HUES64 (cell line): ENCODE measurements around the gene SORT1.
A peak's percentile ranks its signal among the peaks of the same experiment; 100 is the strongest.
"Not testable (repeated sequence)": the region's sequence is repeated elsewhere in the genome, so short reads cannot be mapped to it uniquely, and the experiment has no call there.

Experiments
- H3K27ac ChIP-seq: 2 replicates; pipeline ENCODE4 v1.7.0; 2013; ENCODE audit warnings: low read depth, low read length, inconsistent platforms
- H3K27me3 ChIP-seq: 2 replicates; pipeline ENCODE4 v1.6.1; 2013; ENCODE audit warnings: mild to moderate bottlenecking, low read length; ENCODE audit not compliant: insufficient read depth
- H3K36me3 ChIP-seq: 2 replicates; pipeline ENCODE4 v1.6.1; 2013; ENCODE audit warnings: mild to moderate bottlenecking, low read length; ENCODE audit not compliant: insufficient read depth
- H3K4me1 ChIP-seq: 2 replicates; pipeline ENCODE4 v1.6.1; 2013; ENCODE audit warnings: mild to moderate bottlenecking, low read length, moderate library complexity; ENCODE audit not compliant: insufficient read depth
- H3K4me3 ChIP-seq: 2 replicates; pipeline ENCODE4 v1.5.1; 2013; ENCODE audit warnings: mild to moderate bottlenecking, low read length, moderate library complexity
- H3K9ac ChIP-seq: 2 replicates; pipeline ENCODE4 v1.6.1; 2013; ENCODE audit warnings: mild to moderate bottlenecking, low read depth, low read length
- H3K9me3 ChIP-seq: 2 replicates; pipeline ENCODE4 v1.6.1; 2013; ENCODE audit warnings: low read depth, low read length; ENCODE audit not compliant: insufficient read depth
- WGBS: fragments of 150-250, 120-280 bp; methylation state at CpG from one replicate; pipeline ENCODE4 v1.1.7; 2013; ENCODE audit warnings: missing lambda C conversion rate; 5-methylcytosine and 5-hydroxymethylcytosine counted together

SORT1 gene

DNA sequence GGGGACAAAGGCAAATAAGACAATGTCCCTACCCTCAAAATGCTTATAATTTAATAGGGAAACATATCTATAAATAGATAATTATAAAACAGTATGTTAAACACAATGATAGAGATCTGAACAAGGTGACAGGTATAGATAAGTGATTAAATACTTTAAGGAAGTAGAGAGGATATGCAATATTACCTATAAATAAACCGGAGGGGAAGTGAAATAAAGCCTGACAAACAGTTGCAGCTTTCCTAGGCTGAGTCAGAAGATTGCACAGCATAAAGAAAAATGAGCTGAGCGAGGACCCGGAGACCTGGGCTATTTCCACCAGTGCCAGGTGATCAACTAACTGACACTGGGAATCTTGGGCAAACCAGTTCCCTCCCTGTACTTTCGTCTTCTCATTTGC, 103.2 kb downstream of the SORT1 start:
- 93% methylated on average over 3 of the region's 4 CpGs for WGBS
- no peaks in the 10 kb centered on the region for H3K36me3 ChIP-seq
- no peak overlapping the region for H3K27ac ChIP-seq
- H3K4me1 ChIP-seq, result 0 out of 2 replicates have a peak, but pooled peaks cover 3% of the 10 kb centered on the region
- no peaks in the 10 kb centered on the region for H3K27me3 ChIP-seq
- no peaks in the 10 kb centered on the region for H3K9me3 ChIP-seq
- H3K9ac ChIP-seq, result no peak overlapping the region
- H3K4me3 ChIP-seq, result no peak overlapping the region

DNA sequence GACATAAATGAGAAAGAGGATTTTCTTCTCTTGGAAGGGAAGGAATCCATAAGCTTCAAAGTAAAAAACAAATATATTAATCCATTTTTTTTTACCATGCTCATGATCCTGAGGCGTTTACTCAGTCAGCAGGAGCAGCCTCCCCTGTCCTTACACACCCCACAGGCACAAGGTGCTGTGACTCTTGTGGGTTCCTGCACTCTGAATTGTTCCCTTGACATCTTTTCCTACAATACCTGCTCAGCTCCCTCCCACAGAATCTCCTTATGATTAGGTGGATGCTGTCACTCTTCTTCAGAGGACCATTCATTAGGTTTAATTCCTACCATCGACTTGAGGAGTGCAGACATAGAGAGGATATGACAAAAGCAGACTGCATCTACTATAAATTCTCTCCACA, 104.7 kb downstream of the SORT1 start:
- WGBS, result 92% methylated on average over 2 of the region's 2 CpGs
- Histone ChIP-seq H3K9ac (no peak overlapping the region), H3K9me3 (no peaks in the 10 kb centered on the region), H3K4me1 (0 out of 2 replicates have a peak, but pooled peaks cover 3% of the 10 kb centered on the region), H3K36me3 (no peaks in the 10 kb centered on the region), H3K27ac (no peak overlapping the region), H3K4me3 (no peak overlapping the region), H3K27me3 (no peaks in the 10 kb centered on the region)

DNA sequence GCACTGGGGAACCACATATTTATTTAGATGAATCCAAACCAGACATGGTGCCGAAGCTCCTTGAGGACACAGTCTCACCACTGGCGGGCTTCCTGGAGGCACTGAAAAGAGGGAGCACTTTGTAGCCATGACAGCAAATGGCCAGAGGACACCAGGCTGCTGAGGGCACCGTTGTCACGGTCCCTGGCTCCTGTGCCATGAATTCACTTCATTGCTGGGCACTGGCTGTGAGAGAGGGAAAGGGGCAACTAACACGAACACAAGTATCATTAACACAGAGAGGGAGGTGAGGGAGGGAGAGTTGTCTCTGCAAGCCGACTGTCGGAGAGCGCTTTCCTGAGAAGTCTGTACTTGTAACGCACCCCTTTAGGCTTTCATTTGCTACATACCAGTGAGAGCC, 105.4 kb downstream of the SORT1 start:
- H3K27me3 ChIP-seq, result no peaks in the 10 kb centered on the region
- no peaks in the 10 kb centered on the region for H3K36me3 ChIP-seq
- H3K4me1 ChIP-seq, result 0 out of 2 replicates have a peak, but pooled peaks cover 3% of the 10 kb centered on the region
- no peak overlapping the region for H3K27ac ChIP-seq
- no peaks in the 10 kb centered on the region for H3K9me3 ChIP-seq
- H3K4me3 ChIP-seq, result no peak overlapping the region
- no peak overlapping the region for H3K9ac ChIP-seq
- 85% methylated on average over 8 of the region's 9 CpGs for WGBS

DNA sequence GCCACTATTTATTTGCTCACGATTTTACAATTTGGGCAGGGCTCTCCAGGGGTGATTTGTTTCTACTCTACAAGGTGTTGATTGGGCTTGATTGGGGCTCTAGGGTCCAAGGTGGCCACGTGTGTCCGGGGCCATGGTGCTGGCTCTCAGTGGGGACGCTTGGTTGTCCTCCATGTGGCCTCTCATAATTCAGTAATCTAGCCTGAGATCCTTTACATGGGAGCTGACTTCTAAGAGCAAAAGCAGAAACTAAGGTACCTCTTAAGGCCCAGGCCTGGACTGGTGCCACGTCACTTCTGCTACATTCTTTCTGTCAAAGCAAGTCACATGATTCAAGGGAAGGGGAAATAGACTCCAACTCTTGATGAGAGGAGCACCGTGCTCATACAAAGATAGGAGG, 106.7 kb downstream of the SORT1 start:
- no peak overlapping the region for H3K4me3 ChIP-seq
- no peaks in the 10 kb centered on the region for H3K36me3 ChIP-seq
- no peaks in the 10 kb centered on the region for H3K9me3 ChIP-seq
- no peak overlapping the region for H3K9ac ChIP-seq
- 0 out of 2 replicates have a peak, but pooled peaks cover 3% of the 10 kb centered on the region for H3K4me1 ChIP-seq
- H3K27ac ChIP-seq, result no peak overlapping the region
- H3K27me3 ChIP-seq, result no peaks in the 10 kb centered on the region
- WGBS, result 87% methylated on average over 6 of the region's 6 CpGs

DNA sequence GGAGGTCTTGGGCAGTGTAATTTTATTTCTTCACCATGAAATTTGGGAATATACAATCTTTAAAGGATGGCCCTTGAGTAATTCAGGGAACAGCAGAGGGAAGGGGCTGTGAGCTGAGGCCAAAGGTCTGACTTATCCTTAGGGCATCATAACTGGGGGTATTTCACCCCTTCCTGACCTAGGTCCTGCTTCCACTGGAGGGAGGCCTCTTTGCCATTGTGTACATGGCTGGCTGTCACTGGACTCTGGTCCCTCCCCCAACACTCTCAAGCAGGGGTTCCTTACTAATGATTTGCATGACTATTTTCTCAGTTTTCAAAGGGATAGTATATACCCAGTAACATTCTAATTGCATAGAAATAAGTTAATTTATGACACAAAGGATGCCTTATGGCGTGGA, 107.6 kb downstream of the SORT1 start:
- no peaks in the 10 kb centered on the region for H3K9me3 ChIP-seq
- H3K27me3 ChIP-seq, result no peaks in the 10 kb centered on the region
- H3K9ac ChIP-seq, result no peak overlapping the region
- 0 out of 2 replicates have a peak, but pooled peaks cover 3% of the 10 kb centered on the region for H3K4me1 ChIP-seq
- no peak overlapping the region for H3K4me3 ChIP-seq
- WGBS, result 100% methylated on average over 1 of the region's 1 CpG
- no peak overlapping the region for H3K27ac ChIP-seq
- no peaks in the 10 kb centered on the region for H3K36me3 ChIP-seq

DNA sequence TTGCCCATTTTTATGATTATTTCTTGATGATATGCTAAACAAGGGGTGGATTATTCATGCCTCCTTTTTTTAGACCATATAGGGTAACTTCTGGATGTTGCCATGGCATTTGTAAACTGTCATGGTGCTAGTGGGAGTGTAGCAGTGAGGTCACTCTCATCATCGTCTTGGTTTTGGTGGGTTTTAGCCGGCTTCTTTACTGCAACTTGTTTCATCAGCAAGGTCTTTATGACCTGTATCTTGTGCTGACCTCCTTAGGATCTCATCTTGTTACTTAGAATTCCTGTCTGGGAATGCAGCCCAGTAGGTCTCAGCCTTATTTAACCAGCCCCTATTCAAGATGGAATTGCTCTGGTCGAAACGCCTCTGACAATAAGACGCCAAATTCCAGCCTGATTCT, 111.0 kb downstream of the SORT1 start:
- H3K9ac ChIP-seq, H3K4me1 ChIP-seq, H3K36me3 ChIP-seq, H3K9me3 ChIP-seq, H3K27ac ChIP-seq, H3K27me3 ChIP-seq, H3K4me3 ChIP-seq: not testable (repeated sequence)
- WGBS, result 96% methylated on average over 5 of the region's 5 CpGs

DNA sequence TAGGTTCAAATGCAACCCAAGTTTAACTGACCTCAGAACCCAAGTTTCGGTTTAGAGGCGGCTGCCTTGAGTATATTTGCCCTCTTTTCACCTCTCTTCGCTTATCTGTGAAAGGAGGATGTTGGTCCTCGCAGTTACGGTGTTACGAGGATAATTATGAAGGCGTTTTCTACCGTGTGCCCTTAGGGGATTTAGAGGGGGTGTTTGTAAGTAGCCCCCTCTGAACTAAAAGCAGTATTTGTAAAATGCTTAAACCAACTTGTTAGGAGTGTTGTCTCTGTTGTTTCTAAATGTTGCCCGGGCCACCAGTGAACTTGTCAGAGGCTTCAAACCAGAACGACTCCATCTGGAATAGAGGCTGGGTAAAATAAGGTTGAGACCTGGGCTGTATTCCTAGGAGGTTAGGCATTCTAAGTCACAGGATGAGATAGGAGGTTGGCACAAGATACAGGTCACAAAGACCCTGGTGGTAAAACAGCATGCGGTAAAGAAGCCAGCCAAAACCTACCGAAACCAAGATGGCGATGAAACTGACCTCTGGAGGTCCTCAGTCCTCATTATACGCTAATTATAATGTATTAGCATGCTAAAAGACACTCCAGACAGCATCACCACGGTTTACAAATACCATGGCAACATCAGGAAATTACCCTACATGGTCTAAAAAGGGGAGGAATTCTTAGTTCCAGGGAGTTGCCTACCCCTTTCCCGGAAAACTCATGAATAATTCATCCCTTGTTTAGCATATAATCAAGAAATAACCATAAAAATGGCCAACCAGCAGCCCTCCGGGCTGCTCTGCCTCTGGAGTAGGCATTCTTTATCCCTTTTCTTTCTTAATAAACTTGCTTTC, 113.7 kb downstream of the SORT1 start:
- peak overlapping the region; percentile 95 for H3K27ac ChIP-seq
- H3K9me3 ChIP-seq, result no peaks in the 10 kb centered on the region
- peaks cover 8% of the 10 kb centered on the region; the same call in 1 of the 2 replicates for H3K4me1 ChIP-seq
- peak overlapping the region; percentile 87 for H3K9ac ChIP-seq
- peak overlapping the region; percentile 93 for H3K4me3 ChIP-seq
- WGBS, result 79% methylated on average over 17 of the region's 17 CpGs
- H3K27me3 ChIP-seq, result no peaks in the 10 kb centered on the region
- H3K36me3 ChIP-seq, result peaks cover 23% of the 10 kb centered on the region

DNA sequence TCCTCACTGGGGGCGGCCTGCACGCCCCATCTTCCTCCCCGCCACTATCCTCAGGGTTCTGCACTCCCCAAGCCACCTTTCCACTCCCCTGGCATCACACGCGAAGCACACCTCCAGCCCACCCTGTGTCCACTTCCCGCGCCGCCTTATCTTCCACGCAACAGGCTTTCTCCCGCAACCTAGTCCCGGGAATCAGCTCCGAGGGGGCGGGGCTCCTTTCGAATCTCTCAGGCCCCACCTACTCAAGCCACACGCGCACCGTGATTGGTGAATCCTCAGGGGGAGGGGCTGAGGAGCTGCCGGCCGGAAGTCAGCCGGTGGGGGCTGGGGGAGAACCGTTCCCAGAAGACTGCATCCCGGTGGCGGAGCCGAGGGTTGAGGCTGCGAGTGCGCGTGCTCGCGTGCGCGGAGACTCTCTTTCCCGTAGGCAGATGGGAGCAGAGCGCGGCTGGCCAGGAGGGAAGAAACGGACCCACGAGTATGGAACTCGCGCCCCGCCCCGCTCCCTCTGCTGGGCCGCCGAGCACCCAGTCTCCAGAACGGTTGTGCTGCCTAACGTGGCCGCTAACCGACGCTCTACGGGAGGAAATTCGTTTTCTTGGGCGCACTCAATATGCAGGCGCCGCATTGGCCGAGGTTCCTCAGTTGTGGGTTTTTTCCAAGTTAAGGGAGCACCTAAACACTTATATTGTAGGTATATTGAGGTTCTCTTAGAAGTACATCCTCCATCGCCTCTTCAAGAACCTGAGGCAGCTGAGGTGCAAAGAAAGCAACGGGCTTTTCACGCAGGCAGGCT, 114.6 kb downstream of the SORT1 start, which contains the start of gene PSRC1:
Gene PSRC1 (minus strand): TSS at position 194 of the 796 bp plus-strand sequence.
- Histone ChIP-seq H3K9me3 (no peaks in the 10 kb centered on the region), H3K27me3 (no peaks in the 10 kb centered on the region), H3K36me3 (peaks cover 29% of the 10 kb centered on the region), H3K27ac (peak within 1 kb of the TSS; percentile 95), H3K9ac (peak within 1 kb of the TSS; percentile 87), H3K4me1 (peaks cover 8% of the 10 kb centered on the region; the same call in 1 of the 2 replicates), H3K4me3 (peak within 1 kb of the TSS; percentile 93)
- WGBS, result 3% methylated on average over 56 of the region's 56 CpGs

DNA sequence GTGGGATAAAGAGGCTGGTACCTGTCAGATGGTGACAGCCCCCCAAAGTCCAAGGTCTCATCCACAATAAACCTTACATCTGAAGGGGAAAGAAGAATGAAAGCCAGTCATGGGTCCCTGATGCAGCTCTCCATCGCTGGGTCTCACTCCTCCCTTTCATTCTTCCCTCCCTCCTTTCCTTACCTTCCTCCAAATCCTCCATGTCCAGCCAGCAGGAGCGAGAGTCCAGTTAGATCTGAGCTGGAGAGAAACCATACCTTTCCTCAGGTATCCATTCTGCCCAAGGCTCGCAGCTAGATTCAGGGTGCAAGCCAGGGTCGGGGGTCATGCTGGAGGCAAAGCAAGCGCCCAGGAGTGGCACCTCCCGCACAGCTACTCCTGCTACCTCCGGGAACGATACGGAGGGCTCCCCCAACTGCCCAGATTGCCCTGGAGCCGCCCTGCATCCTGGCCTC, 115.2 kb downstream of the SORT1 start:
- H3K4me3 ChIP-seq, result peak overlapping the region; percentile 93
- no peaks in the 10 kb centered on the region for H3K27me3 ChIP-seq
- H3K9ac ChIP-seq, result peak overlapping the region; percentile 87
- H3K9me3 ChIP-seq, result no peaks in the 10 kb centered on the region
- peaks cover 8% of the 10 kb centered on the region; the same call in 1 of the 2 replicates for H3K4me1 ChIP-seq
- no peak overlapping the region for H3K27ac ChIP-seq
- 5% methylated on average over 10 of the region's 10 CpGs for WGBS
- H3K36me3 ChIP-seq, result peaks cover 33% of the 10 kb centered on the region

DNA sequence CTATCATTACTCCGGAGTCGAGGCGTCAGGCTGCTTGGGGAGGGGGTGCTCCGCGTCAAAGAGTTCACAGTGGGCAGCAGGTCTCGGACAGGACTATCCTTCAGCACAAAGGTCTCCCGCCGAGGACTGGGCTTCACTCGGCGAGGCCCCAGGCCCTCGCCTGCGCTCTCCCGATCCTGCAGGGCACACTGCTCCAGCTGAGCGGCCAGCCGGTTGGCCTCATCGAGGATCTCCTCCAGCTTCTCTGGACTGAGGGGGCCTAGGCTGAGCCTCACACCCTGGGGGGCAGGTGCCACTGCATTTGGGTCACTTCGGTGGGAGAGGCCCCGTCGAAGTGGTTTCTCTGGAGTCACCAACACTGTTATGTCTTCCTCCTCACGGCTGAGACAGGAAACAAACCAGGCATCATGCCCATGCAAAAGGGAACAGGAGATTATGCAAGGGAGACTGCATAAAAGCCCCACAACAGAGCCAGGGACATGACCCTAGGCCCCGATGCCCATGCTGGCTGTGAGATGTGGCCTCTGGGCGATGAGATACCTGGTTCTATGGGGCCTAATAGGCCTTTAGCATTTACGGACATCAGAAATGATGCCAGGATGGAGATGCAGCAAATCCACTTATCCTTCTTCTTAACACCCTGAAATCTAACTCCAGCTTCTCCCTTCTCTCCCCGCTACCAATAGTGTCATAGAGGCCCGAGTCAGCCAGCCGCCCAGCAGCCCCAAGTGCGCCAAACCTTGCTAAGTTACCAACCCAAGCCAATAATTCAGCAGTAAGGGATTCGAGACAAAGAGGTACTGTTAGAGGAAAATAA, 115.8 kb downstream of the SORT1 start:
- no peaks in the 10 kb centered on the region for H3K9me3 ChIP-seq
- peak overlapping the region; percentile 87 for H3K9ac ChIP-seq
- no peaks in the 10 kb centered on the region for H3K27me3 ChIP-seq
- H3K36me3 ChIP-seq, result peaks cover 33% of the 10 kb centered on the region
- peak overlapping the region; percentile 93 for H3K4me3 ChIP-seq
- peaks cover 12% of the 10 kb centered on the region; the same call in 1 of the 2 replicates for H3K4me1 ChIP-seq
- WGBS, result 76% methylated on average over 27 of the region's 28 CpGs
- H3K27ac ChIP-seq, result no peak overlapping the region
